Mesenteric fat pad (tissue), 1 donor: ENCODE results near the gene PNP. TPM values are rescaled to one million over a fixed set of nuclear protein-coding genes. Genes with fewer than 3 reads are reported as not detected.

Experiments
- total RNA-seq: library from RNA; stranded (reverse); fragmentation: NEBNext Ultra II Directional; extraction: Animal tissue kit (Norgen Biotek cat#: 25700); gene quantifications from one replicate; pipeline ENCODE4 v1.2.1, GENCODE V29; 2021
- donor health status: DM: yes; HTN: yes; CAD: no.

The PNP gene
- total RNA-seq, 1 donor from 2014 or later, result 69.1 TPM

Other genes with a start within 250 kb of the PNP start
- gene OR11H6, start 245.7 kb upstream of the PNP start, total RNA-seq, result not detected
- gene OR11H7, start 240.4 kb upstream of the PNP start, total RNA-seq, result not detected
- gene OR11H4, start 230.1 kb upstream of the PNP start, total RNA-seq, result not detected
- gene TTC5, start 163.5 kb upstream of the PNP start, total RNA-seq, result 11.1 TPM
- gene CCNB1IP1, start 136.1 kb upstream of the PNP start, total RNA-seq, result 22.1 TPM
- gene PARP2, start 125.8 kb upstream of the PNP start, total RNA-seq, result 9.8 TPM
- gene TEP1, start 55.9 kb upstream of the PNP start, total RNA-seq, result 37.1 TPM
- gene KLHL33, start 33.2 kb upstream of the PNP start, total RNA-seq, result 0.35 TPM
- 23.3 TPM for gene OSGEP, start 14.6 kb upstream of the PNP start, total RNA-seq
- 118 TPM for gene APEX1, start 14.2 kb upstream of the PNP start, total RNA-seq
- 28.0 TPM for gene PIP4P1, start 8.0 kb upstream of the PNP start, total RNA-seq
- gene RNASE10, start 36.1 kb downstream of the PNP start, total RNA-seq, result not detected
- not detected for gene RNASE9, start 91.6 kb downstream of the PNP start, total RNA-seq
- gene RNASE11, start 118.6 kb downstream of the PNP start, total RNA-seq, result not detected
- gene RNASE12, start 122.0 kb downstream of the PNP start, total RNA-seq, result not detected
- gene OR6S1, start 172.3 kb downstream of the PNP start, total RNA-seq, result not detected
- 67.0 TPM for gene RNASE4, start 215.2 kb downstream of the PNP start, total RNA-seq
- gene ANG, start 219.4 kb downstream of the PNP start, total RNA-seq, result 38.9 TPM